Activated T-cell treated with anti-CD3 and anti-CD28 coated beads, Interleukin-2, amount 50 U/mL, for 4 hours (primary cell): ENCODE data around the gene BCAS1. TPM values are rescaled to one million over a fixed set of nuclear protein-coding genes. Genes with fewer than 3 reads are reported as not detected.
A peak's percentile ranks its signal among the peaks of the same experiment; 100 is the strongest.

ENCODE experiments used
- ATAC-seq, 2 donors: fragments of 200-7000 bp; cut with Tn5 transposase; one replicate each; pipeline ENCODE4 v1.10.0; 2021
- DNase-seq: peaks from one replicate; pipeline ENCODE4 v3.0.0-alpha.2; 2020
- H3K27me3 Mint-ChIP-seq: one replicate; pipeline ENCODE4 v1.8.0; 2021; ENCODE audit warnings: low read depth, mixed read lengths
- H3K36me3 Mint-ChIP-seq: one replicate; pipeline ENCODE4 v1.8.0; 2022; ENCODE audit warnings: mixed read lengths; ENCODE audit not compliant: insufficient read depth
- H3K4me1 Mint-ChIP-seq: one replicate; pipeline ENCODE4 v1.8.0; 2021; ENCODE audit warnings: low read depth, mixed read lengths
- H3K4me3 Mint-ChIP-seq: one replicate; pipeline ENCODE4 v1.8.0; 2021; ENCODE audit warnings: mild to moderate bottlenecking, moderate library complexity, mixed read lengths
- H3K9me3 Mint-ChIP-seq: one replicate; pipeline ENCODE4 v1.8.0; 2021; ENCODE audit warnings: mixed read lengths
- total RNA-seq, 3 donors: library from RNA; stranded (reverse); gene quantifications; one replicate each; pipeline ENCODE4 v1.2.1, GENCODE V29; 2021

The BCAS1 gene
- total RNA-seq, 3 donors from 2014 or later, result 0.40 TPM; not detected in 2

DNA sequence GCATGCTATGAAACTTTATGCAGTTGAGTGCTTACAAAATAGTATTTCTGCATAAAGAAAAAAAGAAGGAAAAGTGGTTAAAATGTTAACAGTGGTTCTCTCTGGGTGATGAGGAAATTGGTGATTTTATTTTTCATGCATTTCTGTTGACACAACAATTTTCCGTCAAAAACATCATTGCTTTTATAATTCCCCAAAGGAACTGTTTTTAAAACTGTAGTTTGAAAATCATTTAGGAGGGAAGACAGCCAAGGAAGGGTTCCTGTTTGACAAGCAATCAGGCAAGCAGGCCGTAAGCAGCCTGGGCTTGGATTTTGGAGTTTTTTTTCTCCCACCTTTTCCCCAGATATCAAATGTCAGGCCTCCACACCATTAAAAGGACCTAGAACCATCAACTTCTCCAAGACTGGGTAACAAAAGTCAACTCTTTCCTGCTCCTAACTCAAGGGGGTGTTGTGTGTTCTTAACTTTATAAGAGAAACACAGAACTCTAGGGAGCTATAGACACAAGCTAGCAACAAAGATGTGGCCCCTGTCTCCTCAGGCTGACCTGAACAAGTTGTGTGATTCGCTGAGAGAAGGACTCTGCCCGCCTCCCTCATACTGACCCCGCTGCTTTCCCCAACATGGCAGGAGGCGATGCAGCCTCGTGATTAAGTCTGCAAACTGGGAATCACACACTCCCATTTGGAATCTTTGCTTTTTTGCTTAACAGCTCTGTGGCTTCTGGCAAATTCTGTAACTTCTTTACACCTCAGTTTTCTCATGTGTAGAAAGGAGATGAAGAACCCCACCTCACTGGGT, 146.6 kb downstream of the BCAS1 start:
- no peak for DNase-seq
- ATAC-seq, result no peak
- no peaks in the 10 kb centered on the region for H3K27me3 Mint-ChIP-seq
- H3K36me3 Mint-ChIP-seq, result no peaks in the 10 kb centered on the region
- peaks cover 21% of the 10 kb centered on the region for H3K4me1 Mint-ChIP-seq
- no peaks in the 10 kb centered on the region for H3K9me3 Mint-ChIP-seq
- no peak overlapping the region for H3K4me3 Mint-ChIP-seq

DNA sequence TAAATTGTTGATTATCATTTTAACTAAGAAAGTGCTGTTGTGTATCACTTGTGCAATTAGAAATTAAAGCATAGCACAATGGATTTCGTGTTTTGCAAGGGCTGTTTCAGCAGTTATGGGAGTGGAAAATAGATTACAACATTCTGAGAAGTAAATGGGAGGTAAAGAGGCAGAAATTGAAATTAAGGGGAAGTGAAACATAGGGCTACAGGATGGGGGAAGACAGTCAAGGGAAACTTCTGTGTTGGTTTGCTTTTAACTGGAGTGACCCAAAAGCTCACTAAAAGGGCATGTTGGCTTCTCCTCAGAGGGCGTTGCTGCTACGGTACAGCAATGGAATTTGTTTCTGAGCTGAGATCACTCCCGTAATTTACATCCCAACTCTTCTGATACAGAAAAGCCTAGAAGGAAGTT, 147.5 kb downstream of the BCAS1 start:
- no peaks in the 10 kb centered on the region for H3K27me3 Mint-ChIP-seq
- DNase-seq, result no peak

DNA sequence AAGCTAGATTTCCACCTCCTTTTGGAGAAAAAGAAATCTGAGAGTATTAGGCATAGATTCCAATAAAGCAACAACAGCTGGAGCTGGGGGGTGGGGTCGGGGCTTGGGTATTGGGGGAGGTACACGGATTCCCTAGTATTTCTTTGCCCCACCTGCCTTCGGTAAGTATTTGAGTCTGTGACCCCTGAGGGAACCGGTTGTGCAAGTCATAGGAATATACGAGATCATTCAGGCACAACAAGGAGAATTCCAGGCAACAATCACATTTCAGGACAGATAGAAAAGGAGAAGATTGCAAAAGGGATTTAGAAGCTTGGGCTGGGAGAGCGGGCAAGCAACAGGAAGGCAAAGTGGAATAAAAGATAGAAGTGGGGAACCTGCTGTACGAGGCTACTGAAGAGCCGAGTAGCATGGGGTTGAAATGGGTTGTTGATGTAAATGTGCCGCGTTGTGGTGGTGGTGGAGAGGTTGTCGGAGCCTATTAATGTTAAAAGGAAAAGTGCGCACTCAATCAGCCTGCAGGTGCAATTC, 148.9 kb downstream of the BCAS1 start:
- DNase-seq (no peak), ATAC-seq (no peak)
- no peaks in the 10 kb centered on the region for H3K9me3 Mint-ChIP-seq
- no peaks in the 10 kb centered on the region for H3K36me3 Mint-ChIP-seq
- H3K27me3 Mint-ChIP-seq, result no peaks in the 10 kb centered on the region
- H3K4me3 Mint-ChIP-seq, result no peak overlapping the region
- H3K4me1 Mint-ChIP-seq, result peaks cover 28% of the 10 kb centered on the region

More for the DNA sequence above, 147.5 kb downstream of the BCAS1 start:
- H3K4me3 Mint-ChIP-seq, result no peak overlapping the region
- H3K4me1 Mint-ChIP-seq, result peaks cover 22% of the 10 kb centered on the region
- H3K36me3 Mint-ChIP-seq, result no peaks in the 10 kb centered on the region
- ATAC-seq, result no peak
- no peaks in the 10 kb centered on the region for H3K9me3 Mint-ChIP-seq

DNA sequence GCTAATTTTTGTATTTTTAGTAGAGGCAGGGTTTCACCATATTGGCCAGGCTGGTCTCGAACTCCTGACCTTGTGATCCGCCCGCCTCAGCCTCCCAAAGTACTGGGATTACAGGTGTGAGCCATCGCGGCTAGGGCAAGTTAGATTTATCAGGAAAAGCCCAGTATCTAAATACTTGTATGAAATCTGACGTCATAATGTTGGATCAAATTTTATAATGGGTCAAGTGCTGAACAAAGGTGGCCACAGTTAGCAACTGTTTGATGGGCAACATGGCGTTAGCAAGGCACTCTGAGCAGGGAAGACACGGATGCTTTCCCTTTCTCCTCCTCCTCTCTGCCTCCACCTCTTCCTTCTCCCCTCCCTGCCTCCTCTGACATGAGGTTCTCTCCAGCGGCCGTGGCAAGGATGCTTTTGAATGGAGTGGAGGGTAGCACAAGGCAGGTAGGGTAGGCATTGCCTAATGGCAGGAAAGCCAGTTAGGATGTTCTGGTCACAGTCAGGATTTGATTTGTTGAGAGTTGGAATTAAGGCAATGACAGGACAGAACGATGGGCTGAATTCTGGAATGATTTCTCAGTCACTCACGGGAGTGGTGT, 149.6 kb downstream of the BCAS1 start:
- peaks cover 26% of the 10 kb centered on the region for H3K4me1 Mint-ChIP-seq
- DNase-seq (no peak), ATAC-seq (no peak)
- no peaks in the 10 kb centered on the region for H3K27me3 Mint-ChIP-seq
- no peak overlapping the region for H3K4me3 Mint-ChIP-seq
- H3K36me3 Mint-ChIP-seq, result no peaks in the 10 kb centered on the region
- no peaks in the 10 kb centered on the region for H3K9me3 Mint-ChIP-seq

DNA sequence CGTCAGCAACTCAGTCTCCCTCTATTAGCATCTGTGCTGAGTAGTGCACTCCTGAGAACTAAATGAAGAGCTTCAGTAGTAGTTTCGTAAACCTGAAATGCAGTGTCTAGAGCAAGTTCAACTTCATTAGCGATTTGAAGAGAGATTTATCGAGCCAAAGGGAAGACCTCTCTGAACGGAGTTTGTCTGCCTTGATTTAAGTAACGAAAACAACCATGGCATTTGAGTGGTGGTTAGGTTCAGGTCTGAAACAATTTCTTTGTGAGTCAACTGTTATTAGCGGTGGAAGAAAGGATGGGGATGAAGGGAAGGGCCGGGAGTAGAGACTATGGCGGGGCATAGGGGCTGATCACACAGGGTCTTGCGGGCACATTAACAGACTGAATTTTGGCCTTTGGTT, 150.5 kb downstream of the BCAS1 start:
- no peaks in the 10 kb centered on the region for H3K36me3 Mint-ChIP-seq
- H3K4me1 Mint-ChIP-seq, result peaks cover 30% of the 10 kb centered on the region
- H3K4me3 Mint-ChIP-seq, result no peak overlapping the region
- ATAC-seq (no peak), DNase-seq (no peak)
- H3K27me3 Mint-ChIP-seq, result no peaks in the 10 kb centered on the region
- H3K9me3 Mint-ChIP-seq, result no peaks in the 10 kb centered on the region

DNA sequence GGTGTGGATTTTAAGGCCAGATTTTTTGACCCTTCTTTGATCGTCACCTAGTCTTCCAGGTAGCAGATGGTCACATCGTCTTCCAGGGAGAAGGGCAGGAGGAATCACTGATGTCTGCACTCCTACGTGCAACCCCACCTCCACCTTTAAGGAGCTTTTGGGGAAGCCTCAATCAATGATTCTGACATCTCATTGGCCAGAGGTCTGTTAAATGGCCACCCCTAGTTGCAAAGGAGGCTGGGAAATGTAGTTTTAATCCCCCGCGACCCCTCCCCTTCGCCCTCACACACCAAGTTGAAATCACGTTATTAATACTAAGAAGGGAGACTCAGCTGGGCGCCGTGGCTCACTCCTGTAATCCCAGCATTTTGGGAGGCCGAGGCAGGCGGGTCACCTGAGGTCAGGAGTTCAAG, 151.4 kb downstream of the BCAS1 start:
- Mint-ChIP-seq H3K4me1 (peaks cover 39% of the 10 kb centered on the region), H3K27me3 (no peaks in the 10 kb centered on the region), H3K36me3 (no peaks in the 10 kb centered on the region), H3K4me3 (no peak overlapping the region), H3K9me3 (no peaks in the 10 kb centered on the region)
- DNase-seq (no peak), ATAC-seq (no peak)

DNA sequence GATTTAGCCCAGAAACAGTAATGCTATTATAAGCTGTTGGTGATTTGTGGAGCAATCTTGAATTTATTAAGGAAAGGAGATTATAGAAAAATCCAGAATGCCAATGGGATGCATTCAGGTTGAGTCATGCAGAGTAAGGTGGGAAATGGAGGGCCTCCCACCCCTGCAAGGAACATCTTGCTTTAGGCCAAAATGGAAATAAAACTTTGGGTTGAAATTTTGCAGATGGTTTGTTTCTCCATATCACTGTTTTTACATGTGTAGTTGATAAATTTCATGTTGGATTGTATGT, 152.4 kb downstream of the BCAS1 start:
- no peak overlapping the region for H3K4me3 Mint-ChIP-seq
- no peaks in the 10 kb centered on the region for H3K27me3 Mint-ChIP-seq
- no peaks in the 10 kb centered on the region for H3K36me3 Mint-ChIP-seq
- peaks cover 40% of the 10 kb centered on the region for H3K4me1 Mint-ChIP-seq
- DNase-seq, result no peak
- no peak for ATAC-seq
- no peaks in the 10 kb centered on the region for H3K9me3 Mint-ChIP-seq

DNA sequence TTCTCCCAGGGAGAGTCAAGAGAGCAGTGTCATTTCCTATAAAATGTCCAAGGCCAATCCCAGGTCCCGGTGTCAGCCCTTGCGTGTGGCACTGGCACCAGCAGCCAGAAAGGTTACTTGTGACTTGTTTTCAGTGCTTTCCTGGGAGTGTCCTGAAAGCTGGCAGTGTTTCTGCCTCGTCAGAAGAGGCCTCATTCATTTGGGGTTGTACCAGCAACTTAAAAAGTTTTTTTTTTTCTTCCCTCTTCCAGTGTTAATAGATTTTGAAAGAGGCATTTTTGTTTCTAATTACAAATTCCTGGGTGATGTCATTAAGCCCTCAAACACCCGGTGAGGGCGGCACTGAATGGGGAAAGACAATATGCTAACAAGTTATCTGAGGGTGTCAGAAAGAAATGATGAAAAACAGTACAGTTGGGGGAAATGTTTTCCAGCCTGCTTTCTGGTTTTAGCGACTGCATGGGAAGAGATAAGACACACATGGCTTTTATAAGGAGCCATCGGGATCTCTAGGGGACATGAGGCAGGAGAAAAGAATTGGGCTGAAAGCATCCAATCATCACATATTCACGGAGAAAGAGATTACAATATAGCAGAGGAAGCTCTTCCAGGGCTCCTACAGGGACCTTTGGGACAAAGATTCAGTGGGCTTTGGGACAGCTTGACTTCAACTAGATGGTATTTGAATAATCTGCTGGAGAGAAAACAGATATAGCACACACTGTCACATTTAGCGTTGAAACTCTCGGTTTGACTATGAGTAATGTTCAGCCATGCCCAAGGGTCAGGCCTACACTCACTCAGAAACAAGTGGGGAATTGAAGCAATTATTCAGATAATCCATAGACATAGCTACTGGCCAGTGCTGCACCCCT, 153.0 kb downstream of the BCAS1 start:
- Mint-ChIP-seq H3K27me3 (no peaks in the 10 kb centered on the region), H3K36me3 (no peaks in the 10 kb centered on the region), H3K4me3 (no peak overlapping the region), H3K4me1 (peaks cover 38% of the 10 kb centered on the region), H3K9me3 (no peaks in the 10 kb centered on the region)
- DNase-seq, result no peak
- ATAC-seq, result no peak

DNA sequence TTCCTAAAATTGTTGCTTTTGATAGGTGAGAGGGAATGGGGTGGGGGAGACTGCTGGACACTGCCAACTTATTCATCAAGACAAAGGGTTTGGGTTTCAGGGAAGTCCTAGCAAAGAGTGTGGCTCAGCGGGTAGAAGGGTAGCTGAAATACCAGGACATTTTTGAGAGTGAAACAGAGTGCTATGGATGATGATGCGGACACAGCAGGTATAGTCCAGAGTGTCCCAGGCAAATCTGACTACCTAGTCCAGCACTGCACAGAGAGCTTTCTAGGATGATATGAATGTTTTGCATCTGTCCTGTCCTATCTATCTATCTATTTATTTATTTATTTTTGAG, 154.3 kb downstream of the BCAS1 start:
- Mint-ChIP-seq H3K36me3 (no peaks in the 10 kb centered on the region), H3K9me3 (no peaks in the 10 kb centered on the region), H3K27me3 (no peaks in the 10 kb centered on the region), H3K4me1 (peaks cover 38% of the 10 kb centered on the region), H3K4me3 (peak overlapping the region; percentile 92)
- ATAC-seq (no peak), DNase-seq (no peak)

DNA sequence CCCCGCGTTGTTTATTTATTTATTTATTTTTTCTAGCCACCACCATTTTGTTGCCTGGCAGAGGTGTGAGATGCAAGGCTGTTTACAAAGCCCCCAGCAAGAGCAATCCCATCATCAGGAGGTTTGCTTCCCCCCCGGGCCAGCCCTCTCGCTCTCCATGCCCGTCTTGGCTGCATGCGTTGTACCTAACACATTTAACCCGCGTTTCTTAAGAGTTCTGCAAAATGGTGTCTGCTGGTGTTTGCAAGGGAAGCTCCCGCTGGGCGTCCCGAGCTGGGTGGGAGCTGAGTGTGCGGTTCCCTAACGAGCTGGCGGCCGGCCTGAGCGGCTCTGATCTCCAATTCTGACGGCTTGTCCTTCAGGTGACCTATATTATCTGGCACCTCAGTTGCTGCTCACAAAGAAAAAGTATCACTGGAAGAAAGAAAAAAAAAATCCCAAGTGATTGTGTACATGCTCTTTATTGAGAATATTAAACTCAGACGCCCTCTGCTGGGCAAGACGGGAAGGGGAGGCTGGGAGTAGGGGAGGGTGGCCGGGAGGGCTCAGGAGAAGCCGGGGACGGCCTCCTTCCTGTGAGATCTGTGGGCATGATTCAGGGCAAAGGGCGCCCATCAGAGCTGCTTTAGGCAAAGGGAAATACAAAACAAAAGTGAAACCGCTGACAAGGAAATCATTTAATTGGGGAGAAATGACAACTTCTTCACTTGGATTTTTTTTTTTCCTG, 154.8 kb downstream of the BCAS1 start:
- Mint-ChIP-seq H3K36me3 (no peaks in the 10 kb centered on the region), H3K9me3 (no peaks in the 10 kb centered on the region), H3K4me1 (peaks cover 38% of the 10 kb centered on the region), H3K27me3 (no peaks in the 10 kb centered on the region), H3K4me3 (peak overlapping the region; percentile 92)
- peak; percentile 92 to 93 for ATAC-seq
- peak; percentile 99 for DNase-seq

DNA sequence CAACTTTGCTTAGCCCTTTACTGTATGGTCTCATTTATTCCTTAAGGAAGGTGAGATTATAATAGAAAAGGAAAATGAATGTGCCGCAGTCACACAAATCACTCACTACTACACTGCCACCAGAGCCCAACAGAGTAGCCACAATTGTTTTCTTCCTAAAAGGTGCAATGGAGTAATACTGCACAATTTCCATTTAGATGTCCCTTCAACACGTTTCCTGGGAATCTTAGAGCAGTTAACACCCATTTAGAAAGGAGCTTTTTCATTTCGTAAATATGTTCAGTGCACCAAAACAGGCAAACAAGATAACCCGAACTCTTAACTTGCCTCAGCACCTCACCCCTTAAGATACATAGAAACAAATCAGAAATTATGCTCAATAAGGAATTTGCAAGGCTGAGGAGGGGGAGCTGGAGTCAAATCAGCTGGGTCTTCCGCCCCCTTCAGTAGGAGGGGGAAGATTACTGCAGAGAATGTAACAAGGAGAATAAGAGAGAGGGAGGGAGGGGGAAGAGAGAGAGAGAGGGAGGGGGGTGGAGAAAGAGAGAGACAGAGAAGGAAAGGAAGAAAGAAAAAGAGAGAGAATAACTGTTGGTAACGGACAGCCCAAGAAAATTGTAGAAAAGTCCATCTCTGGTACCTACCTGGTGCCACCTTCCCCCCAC, 155.5 kb downstream of the BCAS1 start:
- Mint-ChIP-seq H3K4me3 (peak overlapping the region; percentile 92), H3K36me3 (no peaks in the 10 kb centered on the region), H3K9me3 (no peaks in the 10 kb centered on the region), H3K4me1 (peaks cover 38% of the 10 kb centered on the region), H3K27me3 (no peaks in the 10 kb centered on the region)
- no peak for ATAC-seq
- no peak for DNase-seq

DNA sequence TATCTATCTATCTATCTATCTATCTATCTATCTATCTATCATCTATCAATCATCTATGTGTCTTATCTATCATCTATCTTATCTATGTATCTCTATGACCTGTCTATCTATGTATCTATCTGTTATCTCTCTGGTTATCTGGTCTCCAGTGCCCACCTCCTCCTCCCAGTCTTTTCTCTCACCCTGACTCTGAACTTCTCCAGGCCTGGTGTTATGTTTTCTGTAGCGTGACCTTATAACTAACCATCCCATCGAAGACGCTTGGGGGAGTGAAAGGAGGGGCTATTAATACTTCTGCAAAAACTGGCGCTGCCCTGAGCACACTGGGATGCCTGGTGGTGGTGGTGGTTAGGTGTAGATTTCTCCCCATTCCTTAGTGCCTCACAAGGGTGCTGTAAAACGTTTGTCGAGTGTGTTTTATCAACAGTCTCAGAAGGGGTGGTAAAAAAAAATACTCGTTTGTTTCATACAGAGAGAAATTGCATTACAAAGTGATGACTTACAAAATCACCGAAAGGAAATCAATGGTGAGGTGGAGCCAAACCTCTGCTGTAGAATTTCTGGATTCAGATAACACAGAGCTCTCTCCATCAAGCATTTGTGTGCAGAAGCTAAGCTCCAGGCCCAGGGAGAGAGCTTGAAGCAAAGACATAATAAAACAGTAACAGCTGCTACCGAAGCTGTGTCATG, 156.2 kb downstream of the BCAS1 start:
- Mint-ChIP-seq H3K27me3 (no peaks in the 10 kb centered on the region), H3K4me3 (peak overlapping the region; percentile 92), H3K9me3 (no peaks in the 10 kb centered on the region), H3K4me1 (peaks cover 38% of the 10 kb centered on the region), H3K36me3 (no peaks in the 10 kb centered on the region)
- no peak for DNase-seq
- ATAC-seq, result no peak

DNA sequence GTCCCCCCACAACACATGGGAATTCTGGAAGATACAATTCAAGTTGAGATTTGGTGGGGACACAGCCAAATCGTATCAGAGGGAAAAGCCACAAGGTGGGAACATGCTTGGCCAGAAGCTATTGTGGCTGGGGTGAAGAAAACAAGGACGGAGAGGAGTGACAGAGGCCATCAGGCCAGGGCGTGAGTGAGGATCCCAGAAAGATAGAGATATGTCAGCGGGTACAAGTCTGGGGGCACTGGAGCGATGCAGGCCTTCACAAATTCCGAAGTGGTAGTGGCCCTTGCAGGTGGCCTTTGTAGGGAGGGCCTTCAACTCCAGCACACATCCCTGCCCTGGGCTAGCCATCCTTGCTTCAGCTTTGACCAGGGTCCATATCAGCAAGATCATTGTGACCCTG, 159.1 kb downstream of the BCAS1 start:
- Mint-ChIP-seq H3K27me3 (no peaks in the 10 kb centered on the region), H3K36me3 (no peaks in the 10 kb centered on the region), H3K9me3 (no peaks in the 10 kb centered on the region), H3K4me1 (peaks cover 28% of the 10 kb centered on the region), H3K4me3 (no peak overlapping the region)
- ATAC-seq (no peak), DNase-seq (no peak)
